MCF 10A (cell line): ENCODE data around the gene LRCH3. TPM values are rescaled to one million over a fixed set of nuclear protein-coding genes. Genes with fewer than 3 reads are reported as not detected.

Source experiments
- BruUV-seq: library from RNA; stranded (reverse); fragments of 400-500 nt; replicated peaks from 2 replicates; lab custom pipeline; 2021; lab: Mats Ljungman, UMichigan
- CTCF ChIA-PET: fragments of 300-600 bp; sonication (Branson Sonifier 250); formaldehyde crosslinking; extraction: SDS; loops from one replicate; lab custom pipeline; 2021; ENCODE audit warnings: antibody characterized with exemption, inconsistent platforms; lab: Yijun Ruan, JAX
- POLR2A ChIA-PET: fragments of 300-600, 350-650 bp; sonication (Branson Sonifier 250); formaldehyde crosslinking; extraction: SDS; loops from one replicate; lab custom pipeline; 2020; ENCODE audit warnings: antibody characterized with exemption, inconsistent platforms; lab: Yijun Ruan, JAX
- DNase-seq: peaks from one replicate; pipeline ENCODE4 v3.0.0-alpha.2; 2018; ENCODE audit not compliant: unreplicated experiment
- H3K27ac Mint-ChIP-seq: one replicate; pipeline ENCODE4 v1.8.0; 2022; ENCODE audit warnings: mild to moderate bottlenecking, low read depth, mixed read lengths; ENCODE audit not compliant: unreplicated experiment
- H3K27me3 Mint-ChIP-seq: one replicate; pipeline ENCODE4 v1.8.0; 2022; ENCODE audit warnings: mixed read lengths; ENCODE audit not compliant: insufficient read depth, unreplicated experiment
- H3K36me3 Mint-ChIP-seq: one replicate; pipeline ENCODE4 v1.8.0; 2022; ENCODE audit warnings: mild to moderate bottlenecking, moderate library complexity, mixed read lengths; ENCODE audit not compliant: insufficient read depth, unreplicated experiment
- H3K4me1 Mint-ChIP-seq: one replicate; pipeline ENCODE4 v1.8.0; 2022; ENCODE audit warnings: mixed read lengths; ENCODE audit not compliant: insufficient read depth, unreplicated experiment
- H3K4me3 Mint-ChIP-seq: one replicate; pipeline ENCODE4 v1.8.0; 2022; ENCODE audit warnings: mild to moderate bottlenecking, moderate library complexity, mixed read lengths; ENCODE audit not compliant: unreplicated experiment
- H3K9me3 Mint-ChIP-seq: one replicate; pipeline ENCODE4 v1.8.0; 2022; ENCODE audit warnings: mixed read lengths; ENCODE audit not compliant: unreplicated experiment
- CTCF ChIP-seq: fragments of 200-600 bp; IDR thresholded peaks from one replicate; pipeline ENCODE4 v1.8.0; 2022; ENCODE audit warnings: antibody characterized with exemption, mild to moderate bottlenecking; ENCODE audit not compliant: unreplicated experiment
- intact Hi-C: fragments of 100-400 bp; cut with micrococcal nuclease; formaldehyde crosslinking; loops from 2 replicates; pipeline ENCODE4 v1.14.1; 2022
- total RNA-seq: library from RNA; stranded (reverse); gene quantifications from 2 replicates; pipeline ENCODE4 v1.2.3, GENCODE V29; 2022

LRCH3 gene
- total RNA-seq, 1 experiment from 2014 or later = 58.8 TPM

DNA sequence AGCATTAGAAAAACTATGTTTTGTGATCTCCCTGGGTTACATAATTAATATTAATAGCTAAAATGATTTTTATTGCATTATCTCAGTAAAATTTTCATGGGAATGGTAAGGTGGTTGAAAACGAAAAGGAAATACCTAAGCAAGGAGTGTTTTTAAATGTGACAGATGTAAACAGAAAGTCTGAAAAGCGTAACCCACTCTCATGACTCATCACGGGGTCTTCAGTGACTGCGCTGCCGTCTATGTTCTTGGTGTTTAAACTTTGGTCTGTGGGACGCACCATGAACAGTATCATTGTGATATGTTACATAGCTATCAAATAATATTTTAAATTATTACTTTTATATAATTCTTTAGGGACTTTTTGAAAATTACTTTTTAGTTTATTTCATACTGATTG lies 19.8 kb downstream of the LRCH3 start:
- Mint-ChIP-seq H3K36me3 (peaks cover 6% of the 10 kb centered on the region), H3K4me1 (peaks cover 16% of the 10 kb centered on the region), H3K27me3 (no peaks in the 10 kb centered on the region), H3K4me3 (no peak overlapping the region), H3K27ac (no peak overlapping the region), H3K9me3 (no peaks in the 10 kb centered on the region)
- POLR2A ChIA-PET = interaction anchor here (0.9 to 1.8 kb wide), 2 partner anchors 8 to 19 kb away, joined by 3 to 6 read pairs; partner anchors contain the start of gene LRCH3
- no peak for DNase-seq
- CTCF ChIA-PET = no interaction called here
- BruUV-seq = no TSS peak
- intact Hi-C loops = no loop called here
- TF ChIP-seq CTCF = no peak

DNA sequence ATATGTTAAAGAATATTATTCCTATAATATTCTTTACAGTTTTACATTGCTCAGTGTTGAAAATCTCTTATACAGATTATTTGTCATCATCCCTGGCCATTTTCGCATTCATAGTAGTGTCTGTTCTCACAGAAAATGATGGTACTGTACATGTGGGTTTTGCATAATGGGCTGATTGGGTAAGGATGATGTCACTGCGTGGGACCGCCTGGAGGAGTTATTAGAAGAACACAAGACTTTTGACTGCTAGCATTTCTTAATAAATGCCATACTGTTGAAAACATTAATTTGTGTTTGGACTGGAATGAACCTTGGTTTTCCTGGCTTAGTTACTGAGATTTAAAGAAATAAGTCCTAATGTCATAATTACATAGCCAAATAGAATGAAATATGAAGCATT lies 20.3 kb downstream of the LRCH3 start:
- Mint-ChIP-seq H3K4me3 (no peak overlapping the region), H3K27me3 (no peaks in the 10 kb centered on the region), H3K27ac (no peak overlapping the region), H3K4me1 (peaks cover 16% of the 10 kb centered on the region), H3K9me3 (no peaks in the 10 kb centered on the region), H3K36me3 (peaks cover 1% of the 10 kb centered on the region)
- BruUV-seq = no TSS peak
- intact Hi-C loops = no loop called here
- POLR2A ChIA-PET = no interaction called here
- CTCF ChIA-PET = no interaction called here
- no peak for TF ChIP-seq CTCF
- peak; percentile 69 for DNase-seq

DNA sequence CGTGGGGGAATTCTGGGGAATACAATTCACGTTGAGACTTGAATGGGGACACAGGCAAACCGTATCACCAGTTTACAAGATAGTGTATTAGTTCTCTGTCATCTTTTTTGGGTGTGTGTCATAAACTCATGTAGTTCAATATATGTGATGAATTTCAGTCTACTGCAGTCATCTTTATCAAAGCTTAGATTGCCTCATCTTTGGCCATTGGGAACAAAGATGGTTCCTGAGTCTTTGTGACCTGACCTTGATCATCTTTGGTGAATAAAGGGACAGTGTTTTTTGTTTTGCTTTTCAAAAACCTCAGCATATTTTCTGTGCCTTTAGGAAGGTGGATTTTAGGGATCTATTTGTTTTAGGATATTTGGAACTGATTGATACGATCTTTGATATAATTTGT lies 23.3 kb downstream of the LRCH3 start:
- no peak for DNase-seq
- TF ChIP-seq CTCF = no peak
- intact Hi-C loops = no loop called here
- Mint-ChIP-seq H3K4me3 (no peak overlapping the region), H3K36me3 (peaks cover 9% of the 10 kb centered on the region), H3K9me3 (no peaks in the 10 kb centered on the region), H3K4me1 (peaks cover 11% of the 10 kb centered on the region), H3K27ac (no peak overlapping the region), H3K27me3 (no peaks in the 10 kb centered on the region)
- ChIA-PET CTCF (no interaction called here), POLR2A (no interaction called here)
- no TSS peak for BruUV-seq

DNA sequence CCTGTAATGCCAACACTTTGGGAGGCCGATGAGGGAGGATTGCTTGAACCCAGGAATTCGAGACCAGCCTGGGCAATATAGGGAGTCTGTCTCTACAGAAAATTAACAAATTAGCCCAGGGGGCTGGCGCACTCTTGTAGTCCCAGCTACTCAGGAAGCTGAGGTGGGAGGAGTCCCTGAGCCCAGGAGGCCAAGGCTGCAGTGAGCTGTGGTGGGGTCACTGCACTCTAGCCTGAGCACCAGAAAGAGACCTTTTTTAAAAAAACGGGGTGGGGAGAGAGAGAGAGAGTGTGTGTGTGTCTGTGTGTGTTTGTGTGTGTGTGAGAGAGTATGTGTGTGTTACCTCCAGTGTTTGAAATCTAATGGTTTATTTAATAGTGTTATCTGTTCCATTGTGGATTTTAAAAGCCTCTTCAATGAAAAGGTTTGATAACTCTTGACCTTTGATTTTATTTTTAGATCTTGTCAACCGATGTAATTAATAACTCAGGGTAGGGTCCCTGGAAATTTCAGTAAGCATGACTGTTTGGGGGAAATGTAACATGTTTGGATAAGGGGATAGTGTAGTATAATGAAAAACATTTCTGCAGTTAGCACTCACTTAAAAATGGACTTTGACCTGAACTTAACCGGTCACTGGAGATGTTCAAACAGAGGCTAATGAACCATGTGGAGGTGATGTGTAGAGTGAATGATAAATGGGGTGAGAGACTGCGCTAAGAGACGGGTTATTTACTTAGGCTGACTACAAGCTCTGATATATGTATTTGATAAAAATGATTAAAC lies 29.7 kb downstream of the LRCH3 start:
- POLR2A ChIA-PET = no interaction called here
- no peak overlapping the region for H3K4me3 Mint-ChIP-seq
- CTCF ChIA-PET = interaction anchor here (1.0 kb wide), 1 partner anchor 17 kb away, joined by 3 read pairs; no protein-coding TSS in a partner anchor
- peaks cover 49% of the 10 kb centered on the region for H3K36me3 Mint-ChIP-seq
- intact Hi-C loops = no loop called here
- no peaks in the 10 kb centered on the region for H3K9me3 Mint-ChIP-seq
- BruUV-seq = TSS peak; percentile 17
- peak overlapping the region; percentile 37 for H3K27ac Mint-ChIP-seq
- DNase-seq = no peak
- H3K4me1 Mint-ChIP-seq = peaks cover 6% of the 10 kb centered on the region
- no peaks in the 10 kb centered on the region for H3K27me3 Mint-ChIP-seq
- TF ChIP-seq CTCF = no peak
